Measurements from ENCODE around the gene SERGEF. TPM values are rescaled to one million over a fixed set of nuclear protein-coding genes. Genes with fewer than 3 reads are reported as not detected.

SERGEF gene
- total and polyA plus RNA-seq, 10 of the 15 experiments (the other 5 are each of a cell fraction or from before 2014, with no cell fraction given) = 14.6 to 27.8 (median 22.4) TPM

GRCh38 chr11:17782603-17783337, 230.1 kb downstream of the SERGEF start:
- Histone ChIP-seq H3K4me2 (ENCODE audit: control insufficient read depth, insufficient read depth) (no peak overlapping the region), H3K36me3 (ENCODE audit: control insufficient read depth in 2 of 2, insufficient read depth in 2 of 2, low read length in 1 of 2) (no peaks in the 10 kb centered on the region; a peak in 1 of 4 replicates), H3K4me1 (ENCODE audit: control insufficient read depth, insufficient read depth, low read length) (no peaks in the 10 kb centered on the region), H3K79me2 (ENCODE audit: control insufficient read depth, insufficient read depth, low read length) (no peaks in the 10 kb centered on the region), H3K9ac (ENCODE audit: control insufficient read depth, insufficient read depth, low read length) (no peak overlapping the region), H4K20me1 (ENCODE audit: control insufficient read depth, insufficient read depth) (no peaks in the 10 kb centered on the region; the same call in 1 of the 2 replicates), H3K27ac (ENCODE audit: control insufficient read depth, insufficient read depth) (no peak overlapping the region), H3K27me3 (replicated peaks in 1 of 2; ENCODE audit: control insufficient read depth in 2 of 2, insufficient read depth in 2 of 2, low read length in 1 of 2) (no peaks in the 10 kb centered on the region), H2AFZ (ENCODE audit: control insufficient read depth, low read depth, low read length) (no peak overlapping the region), H3K9me3 (replicated peaks; ENCODE audit: control insufficient read depth, insufficient read depth, low read length) (no peaks in the 10 kb centered on the region), H3K4me3 (no peak overlapping the region)
- POLR2A ChIA-PET = no interaction called here
- intact Hi-C loops (cut with micrococcal nuclease; ENCODE audit: unreplicated experiment) = no loop called here
- ATAC-seq = no peak
- 61% methylated on average over 4 of the region's 4 CpGs for WGBS (ENCODE audit: insufficient coverage, insufficient replicate concordance, low lambda C conversion rate, missing lambda C conversion rate)
- BruUV-seq (replicated peaks) = no TSS peak
- in situ Hi-C loops (cut with MboI) = no loop called here
- CTCF ChIA-PET = interaction anchor here (0.7 to 1.1 kb wide), 2 partner anchors 52 to 1105 kb away, joined by 3 read pairs; no protein-coding TSS in a partner anchor
- SMC1A ChIA-PET (ENCODE audit: uncharacterized antibody, unreplicated experiment) = no interaction called here
- RAD21 ChIA-PET (ENCODE audit: unreplicated experiment) = no interaction called here
- no peak for FAIRE-seq
- DNase-seq (ENCODE audit: low read depth, low spot score) = no peak
- TF ChIP-seq SP1 (IDR thresholded peaks at IDR 0.05; ENCODE audit: low read depth, low read length) (no peak), CREM (IDR thresholded peaks at IDR 0.05; ENCODE audit: low read depth) (no peak), NFYB (IDR thresholded peaks at IDR 0.05; ENCODE audit: insufficient read depth, low read depth, low read length) (no peak), KAT2A (conservative IDR thresholded peaks at IDR 0.05; ENCODE audit: control insufficient read depth, low read depth, low read length) (no peak), PML (IDR thresholded peaks at IDR 0.05; ENCODE audit: low read length) (no peak), HSF1 (IDR thresholded peaks at IDR 0.05; ENCODE audit: low read depth, low read length) (no peak), MAX (IDR thresholded peaks at IDR 0.05; ENCODE audit: low read depth, low read length) (no peak), NR2C2 (IDR thresholded peaks at IDR 0.05; ENCODE audit: borderline replicate concordance, control insufficient read depth, insufficient read length, low read depth) (no peak), ATF3 (IDR thresholded peaks at IDR 0.05; ENCODE audit: borderline replicate concordance, extremely low read depth, low read depth, low read length) (no peak), RCOR1 (conservative IDR thresholded peaks at IDR 0.05; ENCODE audit: low read depth, low read length) (no peak), NRF1 (conservative IDR thresholded peaks at IDR 0.05; ENCODE audit: low read depth, low read length) (no peak), KDM1A (IDR thresholded peaks at IDR 0.05; ENCODE audit: borderline replicate concordance) (no peak), E2F8 (IDR thresholded peaks at IDR 0.05; ENCODE audit: low read depth, partially characterized antibody) (no peak), ATF7 (IDR thresholded peaks at IDR 0.05; ENCODE audit: low read depth) (no peak), USF2 (IDR thresholded peaks at IDR 0.05; ENCODE audit: borderline replicate concordance, low read depth, low read length) (no peak), TCF7 (IDR thresholded peaks at IDR 0.05; ENCODE audit: borderline replicate concordance) (no peak)
